ENCODE data around the gene PLA2G6.

GRCh38 chr22:38072322-38073149 is 109.1 kb downstream of the PLA2G6 start:
- no peak for TF ChIP-seq CTCF (conservative IDR thresholded peaks at IDR 0.05; ENCODE audit: low read depth, low read length)
- no peak for TF ChIP-seq EZH2 (IDR thresholded peaks at IDR 0.05; ENCODE audit: low read length, unreplicated experiment)

Data from PC-3 (cell line).